Measurements from ENCODE around the gene GNAO1.

- no peak for TF ChIP-seq CTCF (tag by site-specific recombination; IDR thresholded peaks at IDR 0.05)
- no peak for TF ChIP-seq PATZ1 (tag by site-specific recombination; IDR thresholded peaks at IDR 0.05)
- TF ChIP-seq HOXA7 (CRISPR knock-in tag; IDR thresholded peaks at IDR 0.05; ENCODE audit: borderline replicate concordance), result no peak
- no peak for TF ChIP-seq ZNF121 (tag by site-specific recombination; IDR thresholded peaks at IDR 0.05)
- no peak for TF ChIP-seq ZBTB10 (tag by site-specific recombination; IDR thresholded peaks at IDR 0.05)
- no peak for TF ChIP-seq ZSCAN5A (tag by site-specific recombination; IDR thresholded peaks at IDR 0.05)
- no peak for TF ChIP-seq ZNF24 (tag by site-specific recombination; IDR thresholded peaks at IDR 0.05)
- TF ChIP-seq KLF9 (tag by site-specific recombination; IDR thresholded peaks at IDR 0.05; ENCODE audit: low read depth), result no peak
Measured at GRCh38 chr16:56312028-56312300, 120.7 kb downstream of the GNAO1 start.

Data from HEK293 (cell line).